Measurements from ENCODE around the gene ESRRG. TPM values are rescaled to one million over a fixed set of nuclear protein-coding genes. Genes with fewer than 3 reads are reported as not detected.

ESRRG gene
- total and polyA plus RNA-seq, 12 donors: 1.2 to 18.0 (median 7.4) TPM

- H3K4me3 ChIP-seq: no peak overlapping the region
- H3K36me3 ChIP-seq (replicated peaks in 1 of 2): no peaks in the 10 kb centered on the region
- intact Hi-C loops (cut with DNase I): no loop called here
- TF ChIP-seq POLR2A (IDR thresholded peaks at IDR 0.05): no peak
- no peak for TF ChIP-seq CTCF (IDR thresholded peaks at IDR 0.05)
- peaks cover 0 to 6% of the 10 kb centered on the region in 2 donors for H3K4me1 ChIP-seq (replicated peaks in 1 of 2)
- no peak for DNase-seq
- H3K27ac ChIP-seq: no peak overlapping the region
- no peaks in the 10 kb centered on the region for H3K27me3 ChIP-seq
- 85 to 88% (median 86%) methylated on average over 8 of the region's 8 CpGs for WGBS, 4 donors
- peaks cover 0 to 4% (median 0%) of the 10 kb centered on the region in 3 donors for H3K9me3 ChIP-seq (replicated peaks in 1 of 3)
These were observed 204.2 kb downstream of the ESRRG start for GRCh38 chr1:216518844-216519627.

- intact Hi-C loops (cut with DNase I): no loop called here
- Histone ChIP-seq H3K27ac (no peak overlapping the region), H3K9me3 (replicated peaks in 1 of 3) (no peaks in the 10 kb centered on the region), H3K4me1 (replicated peaks in 1 of 2) (no peaks in the 10 kb centered on the region), H3K36me3 (replicated peaks in 1 of 2) (no peaks in the 10 kb centered on the region), H3K27me3 (no peaks in the 10 kb centered on the region), H3K4me3 (no peak overlapping the region)
- no peak for DNase-seq
- WGBS, 4 donors: 54 to 59% (median 58%) methylated on average over 7 of the region's 7 CpGs
- TF ChIP-seq CTCF (IDR thresholded peaks at IDR 0.05): no peak
These were observed 220.6 kb downstream of the ESRRG start for GRCh38 chr1:216502528-216503162.

DNA sequence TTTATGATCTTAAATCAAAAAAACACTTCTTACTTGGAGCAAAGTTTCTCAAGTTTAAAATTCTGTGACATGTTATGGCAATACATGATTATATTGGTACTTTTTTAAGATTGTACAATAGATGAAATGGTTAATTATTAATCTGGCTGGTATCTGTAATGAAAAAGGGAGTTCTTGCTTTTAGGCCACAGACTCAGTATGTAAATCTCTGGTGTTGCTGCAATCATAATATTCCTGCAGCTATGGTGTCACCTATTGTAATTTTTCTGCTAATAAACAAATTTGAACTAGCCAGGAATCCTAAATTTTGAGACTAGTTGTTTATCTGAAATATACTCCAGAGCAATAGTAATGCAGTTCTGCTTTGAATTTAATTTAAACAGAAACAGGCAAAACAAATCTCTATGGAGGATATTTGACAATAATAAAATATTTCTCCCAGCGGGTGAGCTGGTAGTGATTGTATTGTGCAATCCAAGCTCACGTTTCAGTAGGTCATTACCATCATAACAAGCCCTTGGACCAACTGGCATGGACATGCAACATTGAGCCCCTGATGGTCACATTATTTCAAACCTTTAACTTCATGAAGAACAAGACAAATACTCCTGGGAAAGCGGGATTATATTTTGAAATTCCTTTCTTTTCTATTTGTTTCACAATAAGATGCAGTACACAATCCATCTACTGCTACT lies 222.8 kb downstream of the ESRRG start:
- Histone ChIP-seq H3K36me3 (replicated peaks in 1 of 2) (no peaks in the 10 kb centered on the region), H3K27ac (no peak overlapping the region), H3K4me1 (replicated peaks in 1 of 2) (no peaks in the 10 kb centered on the region), H3K4me3 (no peak overlapping the region), H3K27me3 (no peaks in the 10 kb centered on the region), H3K9me3 (replicated peaks in 1 of 3) (no peaks in the 10 kb centered on the region)
- TF ChIP-seq CTCF (IDR thresholded peaks at IDR 0.05) (no peak), POLR2A (IDR thresholded peaks at IDR 0.05) (no peak)
- intact Hi-C loops (cut with DNase I): no loop called here
- 54 to 58% (median 55%) methylated on average over 3 of the region's 3 CpGs for WGBS, 4 donors
- no peak for DNase-seq

DNA sequence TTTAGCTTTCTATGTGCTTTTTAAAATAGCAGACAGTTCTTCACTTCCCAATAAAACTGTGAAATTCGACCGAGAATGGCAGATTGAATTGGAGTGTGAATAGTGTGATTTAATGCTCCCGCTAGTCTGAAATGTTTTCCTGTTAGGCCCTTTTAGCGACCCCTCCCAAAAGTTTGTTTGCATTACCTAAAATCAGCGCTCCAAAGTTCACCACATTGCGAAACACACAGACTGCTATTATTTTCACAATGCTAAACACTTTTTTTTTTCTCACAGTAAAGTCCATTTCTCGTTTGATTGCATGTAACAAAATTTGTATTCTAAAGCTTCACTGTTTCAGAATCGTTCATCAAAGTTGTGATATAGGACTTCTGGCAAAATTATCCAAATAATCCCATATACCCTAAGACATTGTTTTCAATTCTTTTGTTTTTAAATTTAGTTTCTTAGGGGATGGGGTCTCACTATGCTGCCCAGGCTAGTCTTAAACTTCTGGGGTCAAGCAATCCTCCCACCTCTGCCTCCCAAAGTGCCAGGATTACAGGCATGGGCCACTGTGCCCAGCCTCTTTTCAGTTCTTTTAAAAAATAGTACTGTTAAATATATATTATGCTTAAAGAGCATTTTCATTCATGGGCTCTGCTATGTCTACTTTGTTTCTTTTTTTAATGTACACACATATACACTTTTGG lies 223.5 kb downstream of the ESRRG start:
- intact Hi-C loops (cut with DNase I): no loop called here
- H3K9me3 ChIP-seq (replicated peaks in 1 of 3): no peaks in the 10 kb centered on the region
- H3K27me3 ChIP-seq: no peaks in the 10 kb centered on the region
- TF ChIP-seq POLR2A (IDR thresholded peaks at IDR 0.05): no peak
- TF ChIP-seq CTCF (IDR thresholded peaks at IDR 0.05): no peak
- no peak overlapping the region for H3K4me3 ChIP-seq
- H3K4me1 ChIP-seq (replicated peaks in 1 of 2): no peaks in the 10 kb centered on the region
- no peaks in the 10 kb centered on the region for H3K36me3 ChIP-seq (replicated peaks in 1 of 2)
- DNase-seq: no peak
- WGBS, 4 donors: 62 to 71% (median 67%) methylated on average over 8 of the region's 8 CpGs
- no peak overlapping the region for H3K27ac ChIP-seq
